ENCODE data around the gene RGS7. TPM values are rescaled to one million over a fixed set of nuclear protein-coding genes. Genes with fewer than 3 reads are reported as not detected.

Gene RGS7
- total and polyA plus RNA-seq, 10 donors: 0.09 to 1.8 (median 0.72) TPM; not detected in 1

GRCh38 chr1:240970253-240970652, 386.8 kb downstream of the RGS7 start:
- Histone ChIP-seq H3K27me3 (replicated peaks in 1 of 7) (no peaks in the 10 kb centered on the region), H3K36me3 (no peaks in the 10 kb centered on the region), H3K4me1 (no peaks in the 10 kb centered on the region), H3K9me3 (no peaks in the 10 kb centered on the region), H3K27ac (no peak overlapping the region), H3K4me3 (no peak overlapping the region)
- TF ChIP-seq POLR2AphosphoS5 (IDR thresholded peaks at IDR 0.05) (no peak), CTCF (IDR thresholded peaks at IDR 0.05 in 8 of 11, conservative IDR thresholded peaks at IDR 0.05 in 3 of 11) (no peak), POLR2A (IDR thresholded peaks at IDR 0.05) (no peak)
- no peak for DNase-seq
- intact Hi-C loops (cut with DNase I; ENCODE audit: low total_unique reads): no loop called here
- WGBS, 5 donors: 59 to 73% (median 69%) methylated on average over 4 of the region's 4 CpGs

GRCh38 chr1:240968864-240969263, 388.1 kb downstream of the RGS7 start:
- no peaks in the 10 kb centered on the region for H3K9me3 ChIP-seq
- no peak for DNase-seq
- no peaks in the 10 kb centered on the region for H3K4me1 ChIP-seq
- no peaks in the 10 kb centered on the region for H3K27me3 ChIP-seq (replicated peaks in 1 of 7)
- 77 to 91% (median 83%) methylated on average over 5 of the region's 5 CpGs for WGBS, 5 donors
- no peak overlapping the region for H3K27ac ChIP-seq
- H3K36me3 ChIP-seq: no peaks in the 10 kb centered on the region
- no peak for TF ChIP-seq CTCF (IDR thresholded peaks at IDR 0.05 in 8 of 11, conservative IDR thresholded peaks at IDR 0.05 in 3 of 11)
- TF ChIP-seq POLR2AphosphoS5 (IDR thresholded peaks at IDR 0.05): no peak
- no peak for TF ChIP-seq POLR2A (IDR thresholded peaks at IDR 0.05)
- intact Hi-C loops (cut with DNase I; ENCODE audit: low total_unique reads): no loop called here
- H3K4me3 ChIP-seq: no peak overlapping the region

GRCh38 chr1:240967070-240967724, 389.8 kb downstream of the RGS7 start:
- 72 to 78% (median 74%) methylated on average over 10 of the region's 10 CpGs for WGBS, 5 donors
- TF ChIP-seq POLR2A (IDR thresholded peaks at IDR 0.05) (no peak), CTCF (IDR thresholded peaks at IDR 0.05 in 8 of 11, conservative IDR thresholded peaks at IDR 0.05 in 3 of 11) (no peak), POLR2AphosphoS5 (IDR thresholded peaks at IDR 0.05) (no peak)
- H3K36me3 ChIP-seq: no peaks in the 10 kb centered on the region
- intact Hi-C loops (cut with DNase I; ENCODE audit: low total_unique reads): no loop called here
- no peaks in the 10 kb centered on the region for H3K27me3 ChIP-seq (replicated peaks in 1 of 7)
- H3K4me3 ChIP-seq: no peak overlapping the region
- H3K4me1 ChIP-seq: no peaks in the 10 kb centered on the region
- no peak overlapping the region for H3K27ac ChIP-seq
- no peak for DNase-seq
- no peaks in the 10 kb centered on the region for H3K9me3 ChIP-seq

GRCh38 chr1:240965581-240966091, 391.4 kb downstream of the RGS7 start:
- no peak overlapping the region for H3K27ac ChIP-seq
- DNase-seq: no peak
- no peaks in the 10 kb centered on the region for H3K27me3 ChIP-seq (replicated peaks in 1 of 7)
- H3K36me3 ChIP-seq: no peaks in the 10 kb centered on the region
- intact Hi-C loops (cut with DNase I; ENCODE audit: low total_unique reads): no loop called here
- WGBS, 5 donors: 50 to 56% (median 56%) methylated on average over 10 of the region's 10 CpGs
- H3K9me3 ChIP-seq: no peaks in the 10 kb centered on the region
- TF ChIP-seq POLR2AphosphoS5 (IDR thresholded peaks at IDR 0.05) (no peak), POLR2A (IDR thresholded peaks at IDR 0.05) (no peak), CTCF (IDR thresholded peaks at IDR 0.05 in 8 of 11, conservative IDR thresholded peaks at IDR 0.05 in 3 of 11) (no peak)
- no peak overlapping the region for H3K4me3 ChIP-seq
- H3K4me1 ChIP-seq: no peaks in the 10 kb centered on the region
